ENCODE measurements around the gene AOPEP.

DNA sequence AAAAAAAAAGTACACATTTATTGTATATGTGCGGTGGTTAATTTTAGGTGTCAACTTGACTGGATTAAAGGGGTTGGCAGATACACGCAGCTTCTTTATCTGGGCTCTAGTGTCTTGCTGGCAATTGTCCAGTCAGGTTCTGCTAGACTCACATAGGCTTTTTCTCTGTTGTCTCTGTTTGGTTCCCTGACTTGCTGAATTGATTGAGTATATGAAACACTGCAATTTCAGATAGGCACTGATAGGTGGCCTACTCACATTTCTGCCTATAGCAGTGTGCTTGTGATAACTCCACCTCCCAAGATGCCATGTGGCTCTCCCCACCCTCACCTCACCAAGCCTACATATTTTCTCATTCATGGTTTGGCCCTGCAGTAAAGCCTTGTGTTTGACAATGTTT is 52.5 kb downstream of the AOPEP start:
- TF ChIP-seq, protein P1, sequence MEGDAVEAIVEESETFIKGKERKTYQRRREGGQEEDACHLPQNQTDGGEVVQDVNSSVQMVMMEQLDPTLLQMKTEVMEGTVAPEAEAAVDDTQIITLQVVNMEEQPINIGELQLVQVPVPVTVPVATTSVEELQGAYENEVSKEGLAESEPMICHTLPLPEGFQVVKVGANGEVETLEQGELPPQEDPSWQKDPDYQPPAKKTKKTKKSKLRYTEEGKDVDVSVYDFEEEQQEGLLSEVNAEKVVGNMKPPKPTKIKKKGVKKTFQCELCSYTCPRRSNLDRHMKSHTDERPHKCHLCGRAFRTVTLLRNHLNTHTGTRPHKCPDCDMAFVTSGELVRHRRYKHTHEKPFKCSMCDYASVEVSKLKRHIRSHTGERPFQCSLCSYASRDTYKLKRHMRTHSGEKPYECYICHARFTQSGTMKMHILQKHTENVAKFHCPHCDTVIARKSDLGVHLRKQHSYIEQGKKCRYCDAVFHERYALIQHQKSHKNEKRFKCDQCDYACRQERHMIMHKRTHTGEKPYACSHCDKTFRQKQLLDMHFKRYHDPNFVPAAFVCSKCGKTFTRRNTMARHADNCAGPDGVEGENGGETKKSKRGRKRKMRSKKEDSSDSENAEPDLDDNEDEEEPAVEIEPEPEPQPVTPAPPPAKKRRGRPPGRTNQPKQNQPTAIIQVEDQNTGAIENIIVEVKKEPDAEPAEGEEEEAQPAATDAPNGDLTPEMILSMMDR (IDR thresholded peaks at IDR 0.05 in 4 of 5, conservative IDR thresholded peaks at IDR 0.05 in 1 of 5): no peak
- TF ChIP-seq POLR2A (IDR thresholded peaks at IDR 0.05): no peak
